CD4-positive, alpha-beta T cell treated with Interleukin-15 for 1 hour (primary cell): Measurements from ENCODE around the gene CDH2.

ENCODE experiments used
- DNase-seq: peaks from one replicate; pipeline ENCODE4 v3.0.0-alpha.2; 2020

Gene CDH2

GRCh38 chr18:28126768-28127167, 50.2 kb downstream of the CDH2 start:
- no peak for DNase-seq

- no peak for DNase-seq
These were observed 51.9 kb downstream of the CDH2 start for GRCh38 chr18:28125051-28125450.

- DNase-seq, result no peak
These were observed 52.5 kb downstream of the CDH2 start for GRCh38 chr18:28124131-28125029.

DNA sequence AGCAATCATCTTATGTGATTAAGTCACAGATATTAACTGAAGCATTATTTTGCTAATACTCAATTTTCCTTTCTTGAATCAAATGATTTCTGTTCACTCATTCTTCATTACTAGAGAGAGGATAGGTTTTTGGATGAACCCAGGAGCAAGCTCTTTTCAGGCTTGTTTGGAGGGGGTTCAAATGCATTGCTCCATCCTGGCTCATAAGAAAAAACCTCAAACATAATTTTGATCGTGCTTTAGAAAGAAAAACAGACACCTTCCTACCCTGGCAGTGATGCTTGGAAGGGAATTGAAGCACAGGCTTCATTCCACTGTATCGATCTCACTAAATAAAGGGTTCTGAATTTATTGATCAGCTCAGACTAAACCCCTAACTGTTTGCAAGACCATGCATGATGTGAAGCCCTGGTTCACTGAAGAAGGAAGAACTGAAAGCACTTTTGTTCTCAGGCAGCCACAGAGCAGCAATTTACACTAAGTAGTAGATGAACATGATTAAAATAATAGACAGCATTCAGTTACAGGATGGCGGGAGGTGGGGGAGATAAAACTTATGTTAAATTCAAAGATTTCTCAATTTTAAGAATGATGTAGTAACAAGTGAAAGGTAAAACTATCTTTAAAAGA, 53.4 kb downstream of the CDH2 start:
- DNase-seq, result no peak

DNA sequence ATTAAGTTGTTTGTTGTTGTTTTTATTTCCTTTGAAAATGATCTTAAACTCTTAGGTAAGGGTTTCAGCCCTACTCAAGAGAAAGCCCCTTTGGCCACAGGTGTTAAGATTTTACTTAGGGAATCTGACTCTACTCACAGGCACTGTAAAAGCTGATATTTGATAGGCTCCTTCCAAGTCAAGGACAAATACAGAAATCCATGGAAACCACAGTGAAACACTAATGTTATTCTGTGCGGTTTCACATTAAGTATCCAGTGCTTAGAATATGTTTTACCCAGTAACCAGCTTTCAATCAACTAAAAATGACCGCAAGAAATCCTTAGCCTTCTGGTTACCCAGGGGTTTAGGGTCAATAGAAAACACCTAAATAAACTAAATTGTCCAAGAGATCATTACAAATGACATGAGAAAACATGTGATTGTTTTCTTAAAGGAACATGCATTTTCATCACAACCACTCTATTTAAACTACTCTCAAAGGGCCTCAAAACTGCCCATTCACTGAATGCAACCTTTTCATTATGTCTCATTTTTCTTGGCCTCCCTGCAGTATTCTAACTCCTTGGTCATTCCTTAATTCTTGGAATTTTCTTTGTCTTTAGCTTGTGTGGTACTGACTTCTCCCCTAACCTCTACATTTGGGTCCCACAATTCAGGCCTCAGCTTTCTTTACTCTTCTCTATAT, 56.0 kb downstream of the CDH2 start:
- no peak for DNase-seq

- no peak for DNase-seq
These were observed 60.5 kb downstream of the CDH2 start for GRCh38 chr18:28116461-28116860.

GRCh38 chr18:28115149-28115550, 61.8 kb downstream of the CDH2 start:
- no peak for DNase-seq

- no peak for DNase-seq
These were observed 62.5 kb downstream of the CDH2 start for GRCh38 chr18:28114472-28114871.

DNA sequence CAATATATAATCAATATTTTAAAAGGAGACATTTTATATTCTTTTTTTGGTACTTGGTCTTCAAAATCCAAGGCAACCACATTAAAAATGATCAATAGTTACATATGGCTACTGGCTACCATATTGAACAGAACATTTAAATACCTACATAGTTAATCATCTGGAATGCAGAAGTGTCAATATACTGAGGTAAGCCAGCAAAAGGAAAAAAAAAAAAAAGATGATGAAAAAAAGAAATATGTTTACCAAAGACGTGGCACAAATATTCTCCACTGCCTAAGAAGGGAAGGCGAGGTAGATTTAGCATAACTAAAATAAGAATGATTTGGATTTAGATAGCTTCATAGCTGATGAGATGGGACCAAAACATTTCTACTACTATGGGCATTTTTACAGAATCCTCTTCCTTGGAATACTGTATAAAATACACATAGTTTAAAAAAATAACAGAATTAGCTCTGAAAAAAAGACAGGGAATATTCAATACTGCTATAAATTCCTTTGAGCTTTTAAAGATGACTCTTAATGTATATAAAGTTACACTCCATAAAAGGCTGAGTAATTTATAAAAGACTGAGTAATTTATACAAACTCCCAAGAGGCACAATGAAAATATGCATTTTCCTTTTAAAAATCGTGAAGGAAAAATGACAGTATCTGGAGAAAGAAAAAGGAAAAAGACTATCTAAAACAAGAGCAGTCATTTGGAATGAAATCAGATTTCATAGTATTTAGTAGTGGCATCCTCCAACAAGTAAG, 63.5 kb downstream of the CDH2 start:
- no peak for DNase-seq

- no peak for DNase-seq
These were observed 64.9 kb downstream of the CDH2 start for GRCh38 chr18:28112056-28112470.

- no peak for DNase-seq
These were observed 66.0 kb downstream of the CDH2 start for GRCh38 chr18:28110924-28111323.

DNA sequence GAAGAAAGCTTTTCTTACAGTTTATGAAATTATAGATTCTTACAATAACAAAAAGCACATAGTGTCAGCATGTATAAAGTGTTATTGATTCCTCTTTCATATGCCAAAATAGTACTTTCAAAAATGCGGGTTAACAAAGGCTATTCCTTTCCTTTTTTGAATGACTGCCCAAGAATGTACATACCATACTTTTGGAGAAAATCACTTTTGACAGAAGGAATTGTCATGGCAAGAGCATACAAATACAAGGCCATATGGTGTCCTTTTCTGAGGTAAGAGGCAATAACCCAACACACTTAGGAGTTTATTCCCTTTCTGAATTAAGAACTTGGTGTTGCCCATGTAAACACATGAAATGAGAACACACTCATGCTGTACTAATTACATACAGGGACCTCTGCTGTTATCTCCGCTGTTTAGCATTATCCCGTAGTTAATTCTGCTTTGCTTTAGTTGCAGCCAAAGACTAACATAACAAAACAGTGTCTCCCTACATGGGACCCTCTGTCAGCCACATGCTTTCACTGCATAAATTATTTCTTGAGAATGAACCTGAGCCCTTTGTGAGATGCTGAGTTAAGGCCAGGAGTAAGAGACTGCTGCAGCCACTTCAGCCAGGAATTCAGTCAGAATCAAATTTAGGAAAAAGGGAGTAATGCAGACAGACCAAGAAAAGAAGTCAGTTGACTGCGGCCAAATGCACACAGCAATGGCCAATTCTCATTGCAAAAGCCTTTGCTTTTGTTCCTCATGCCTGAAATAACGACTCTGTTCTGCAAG, 67.0 kb downstream of the CDH2 start:
- no peak for DNase-seq

DNA sequence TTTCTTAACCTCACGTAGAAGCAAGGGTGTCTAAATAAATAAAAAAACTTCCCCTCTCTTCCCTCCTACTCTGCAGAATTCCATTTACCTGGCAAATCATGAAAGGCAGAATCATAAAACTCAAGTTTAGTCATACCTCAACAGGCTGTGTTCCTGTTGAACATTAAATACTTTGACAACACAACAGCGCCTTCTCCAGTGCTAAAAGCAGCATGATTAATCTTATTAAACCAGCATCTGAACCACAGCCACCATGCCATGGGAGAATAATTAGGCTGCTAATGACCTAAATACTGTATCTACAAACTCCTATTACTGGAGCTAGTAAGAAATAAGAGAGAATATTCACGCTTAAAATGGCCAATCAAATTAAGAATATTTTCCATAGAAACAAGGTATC, 68.1 kb downstream of the CDH2 start:
- no peak for DNase-seq

- no peak for DNase-seq
These were observed 68.7 kb downstream of the CDH2 start for GRCh38 chr18:28108254-28108653.

- no peak for DNase-seq
These were observed 77.7 kb downstream of the CDH2 start for GRCh38 chr18:28099237-28099636.

GRCh38 chr18:28095631-28096030, 81.3 kb downstream of the CDH2 start:
- DNase-seq, result no peak

DNA sequence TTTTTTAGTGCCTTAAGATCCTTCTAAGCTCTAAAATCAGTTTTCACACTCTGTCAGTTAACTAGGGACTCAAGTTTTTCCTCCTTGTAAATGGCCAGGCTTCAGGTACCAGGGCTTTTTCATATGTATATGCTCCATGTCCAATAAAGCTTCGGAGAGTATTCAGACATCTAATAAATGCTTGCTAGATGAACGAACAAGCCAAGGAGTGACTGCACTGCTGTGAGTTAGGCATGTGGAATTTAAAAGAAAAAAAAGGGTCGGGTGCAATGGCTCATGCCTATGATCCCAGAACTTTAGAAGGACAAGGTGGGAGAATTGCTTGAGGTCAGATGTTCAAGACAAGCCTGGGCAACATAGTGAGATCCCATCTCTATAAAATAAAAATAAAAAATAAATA, 81.9 kb downstream of the CDH2 start:
- no peak for DNase-seq

DNA sequence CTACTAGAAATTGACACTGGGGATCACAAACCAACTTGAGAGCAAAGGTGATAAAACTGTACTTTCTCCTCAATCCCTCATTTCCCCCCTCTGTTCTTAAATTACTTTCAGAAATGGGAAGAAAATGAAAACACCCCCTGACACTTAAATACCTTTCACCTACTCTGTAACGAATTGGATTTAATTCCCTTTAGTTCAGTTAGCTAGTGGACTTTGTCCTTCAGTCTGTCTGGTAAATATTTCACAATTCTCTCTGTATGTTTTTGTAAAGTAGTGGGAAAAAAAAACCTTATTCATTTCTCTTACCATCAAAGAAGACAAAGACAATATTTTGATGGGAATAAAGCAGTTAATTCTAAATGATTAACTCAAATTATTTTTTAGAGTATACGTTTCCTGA, 85.7 kb downstream of the CDH2 start:
- DNase-seq, result no peak

GRCh38 chr18:28088477-28088876, 88.5 kb downstream of the CDH2 start:
- no peak for DNase-seq

DNA sequence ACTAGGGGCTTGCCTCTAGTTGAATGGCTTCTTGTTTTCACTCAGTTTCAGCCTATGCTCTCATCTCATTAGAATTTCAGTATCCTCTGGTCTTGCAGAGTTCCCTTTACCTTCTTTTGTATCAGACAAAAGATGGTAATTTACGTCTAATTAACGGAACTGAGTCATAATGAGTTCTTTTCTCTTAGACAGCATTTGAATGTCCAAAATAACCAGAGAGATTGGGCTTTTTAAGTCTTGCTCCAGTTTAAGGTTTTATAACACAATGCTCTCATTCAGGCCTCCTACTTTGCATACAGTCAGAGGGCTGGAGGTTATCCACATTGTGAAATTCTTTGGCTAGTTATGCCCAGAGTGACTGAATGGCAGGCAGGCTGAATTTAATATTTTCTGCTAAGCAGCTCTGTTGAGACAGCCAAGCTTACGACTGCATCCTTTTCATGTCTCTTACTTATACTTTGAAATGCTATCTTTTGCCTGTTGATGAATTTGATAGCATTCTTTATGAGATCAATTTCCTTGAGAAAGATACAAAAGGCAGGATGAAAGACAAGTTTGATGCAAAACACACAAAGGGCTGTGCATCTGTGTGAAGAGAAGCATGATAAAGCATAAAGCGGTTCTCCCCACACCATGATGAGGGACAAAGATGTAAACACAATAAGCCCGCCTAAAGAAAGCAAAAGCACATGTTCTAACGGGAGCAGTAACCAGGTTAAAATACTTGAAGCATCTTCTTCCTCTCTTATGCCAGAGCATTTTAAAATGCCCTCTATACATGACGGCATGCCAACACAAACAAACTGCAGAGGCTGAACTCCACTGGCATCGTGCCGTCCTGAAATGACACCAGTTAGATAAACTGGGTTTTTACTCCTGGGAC, 90.0 kb downstream of the CDH2 start:
- DNase-seq, result no peak

- no peak for DNase-seq
These were observed 95.4 kb downstream of the CDH2 start for GRCh38 chr18:28081516-28081915.
